ENCODE data around the gene CDH13.

CDH13 gene

GRCh38 chr16:83136419-83136818 lies 509.6 kb downstream of the CDH13 start:
- DNase-seq = no peak

GRCh38 chr16:83136924-83137323 lies 510.2 kb downstream of the CDH13 start:
- DNase-seq = no peak

DNA sequence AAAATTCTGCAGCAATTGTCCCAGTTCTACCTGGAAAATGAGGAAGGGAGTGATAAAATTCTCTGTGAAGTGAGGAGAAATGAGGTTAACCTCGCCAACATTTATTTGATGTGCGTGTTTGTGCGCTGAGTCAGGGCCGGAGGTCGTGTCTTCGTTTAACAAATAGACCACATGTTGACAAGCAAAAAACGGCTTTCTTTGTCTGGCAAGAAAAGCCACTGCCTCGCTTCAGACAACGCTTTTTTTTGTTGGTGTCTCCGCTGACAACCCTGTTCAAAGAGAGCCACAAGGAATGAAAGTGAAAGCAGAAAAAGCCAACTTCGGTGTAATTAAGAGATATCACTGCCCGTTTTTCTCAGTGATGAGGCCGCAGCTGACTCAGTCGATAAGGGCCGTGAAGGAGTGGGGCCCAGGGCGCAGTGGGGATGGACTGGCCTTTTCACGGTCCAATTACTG lies 510.6 kb downstream of the CDH13 start:
- peak; percentile 50 for DNase-seq

DNA sequence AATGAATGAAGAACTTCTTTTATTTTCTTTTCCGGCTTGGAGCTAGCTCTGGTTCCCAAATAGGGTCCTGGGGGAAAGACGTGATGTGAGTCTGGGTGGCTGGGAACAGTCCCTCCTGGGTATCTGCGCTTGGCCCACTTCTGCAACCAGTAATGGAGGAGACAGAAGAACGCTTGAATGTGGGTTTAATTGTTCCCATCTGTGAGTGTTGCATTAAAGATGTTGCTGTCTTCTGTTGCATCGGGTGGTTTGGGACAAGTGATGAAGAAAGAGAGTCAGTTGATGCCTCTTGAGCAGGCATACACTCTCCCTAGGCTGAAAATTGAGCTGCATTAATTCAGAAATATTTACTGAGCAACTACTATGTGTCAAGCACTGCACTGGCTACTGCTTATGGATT lies 511.1 kb downstream of the CDH13 start:
- no peak for DNase-seq

DNA sequence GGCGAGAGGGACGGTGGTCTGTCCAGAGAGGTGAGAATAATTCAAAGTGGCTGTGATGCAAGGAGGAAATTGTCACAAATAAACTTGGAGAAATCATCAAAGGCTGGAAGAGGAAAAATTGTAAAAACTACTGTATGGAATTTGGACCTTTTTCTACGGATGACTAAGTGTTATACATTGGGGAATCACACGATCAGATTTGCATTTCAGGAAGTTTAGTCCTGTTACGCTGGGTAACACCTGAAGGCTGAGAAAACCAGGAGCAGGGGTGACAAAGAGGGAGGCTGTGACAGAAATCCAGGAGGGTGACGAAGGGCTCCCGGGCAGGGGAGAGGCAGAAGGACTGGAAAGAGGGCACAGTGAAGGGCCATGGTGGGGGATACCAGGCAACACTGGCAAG lies 511.7 kb downstream of the CDH13 start:
- DNase-seq = no peak

DNA sequence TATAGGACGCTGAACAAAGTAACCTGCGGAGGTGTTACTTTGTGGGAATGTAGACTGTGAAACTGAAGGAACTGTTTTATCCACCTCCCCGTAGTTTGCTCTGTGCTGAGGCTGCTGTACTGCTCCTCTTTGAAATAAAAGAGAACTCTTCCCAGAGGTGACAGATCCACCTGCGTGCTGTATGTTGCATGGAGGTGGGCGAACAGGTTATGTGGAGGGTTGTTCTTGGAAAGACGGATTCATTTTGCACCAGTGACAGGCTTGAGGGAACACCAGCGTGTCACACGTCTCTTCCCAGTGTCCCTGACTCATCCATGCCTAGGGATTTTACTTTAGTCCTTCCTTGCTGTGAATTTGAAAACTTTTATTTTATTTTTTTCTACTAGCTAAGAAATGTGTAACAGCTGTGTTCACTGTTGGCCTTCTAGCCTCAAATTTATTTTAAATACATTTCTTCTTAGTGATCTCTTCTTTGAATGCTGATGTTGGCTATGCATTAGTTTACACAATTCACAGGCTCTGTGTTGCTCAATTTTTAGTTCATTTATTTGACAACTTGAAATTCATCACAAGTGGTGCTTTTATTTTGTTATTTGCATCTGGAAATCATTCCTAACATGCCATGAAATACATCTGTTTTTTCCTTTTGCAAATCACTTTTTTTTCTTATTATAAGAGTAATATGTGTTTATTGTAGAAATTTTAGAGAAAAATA lies 512.4 kb downstream of the CDH13 start:
- DNase-seq = no peak

DNA sequence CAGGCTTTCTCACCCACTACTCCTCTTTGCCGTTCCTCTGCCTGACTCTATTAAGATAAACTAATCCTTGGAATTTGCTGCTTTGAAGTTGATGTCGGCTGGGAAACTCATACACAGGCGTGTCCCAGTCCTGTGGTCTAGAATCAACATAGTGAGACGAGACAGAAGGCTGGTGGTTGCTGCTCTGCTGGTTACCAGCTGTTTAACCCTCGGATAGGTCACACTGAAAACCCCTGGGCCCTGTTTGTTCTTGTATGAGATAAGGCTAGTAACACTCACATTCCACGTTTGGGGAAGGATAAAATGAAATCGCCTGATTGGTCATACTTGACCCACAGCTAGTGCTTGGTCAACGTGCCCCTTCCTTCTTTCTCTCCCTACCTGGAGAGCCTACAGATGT lies 517.0 kb downstream of the CDH13 start:
- no peak for DNase-seq

GRCh38 chr16:83145297-83145696 lies 518.5 kb downstream of the CDH13 start:
- DNase-seq = no peak

DNA sequence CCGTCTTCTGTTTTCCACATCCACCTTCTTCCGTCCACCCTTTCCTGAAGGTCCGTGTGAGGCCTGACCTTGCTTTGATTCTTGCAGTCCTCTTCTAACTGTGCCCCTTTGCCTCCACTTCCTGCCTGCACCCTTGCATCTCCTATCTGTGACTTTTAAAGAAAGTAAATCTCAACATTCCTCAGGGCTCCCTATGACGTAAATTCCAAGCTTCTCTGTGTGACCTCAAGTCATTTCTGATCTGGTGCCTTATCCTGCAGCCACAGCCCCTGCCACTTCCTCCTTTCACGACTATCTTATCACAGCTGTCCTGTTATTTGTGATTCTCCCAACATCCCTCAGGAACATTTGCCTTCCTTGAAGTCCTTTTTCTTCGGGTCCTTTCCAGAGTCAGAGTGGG lies 520.5 kb downstream of the CDH13 start:
- no peak for DNase-seq

- no peak for DNase-seq
These were observed 531.7 kb downstream of the CDH13 start for GRCh38 chr16:83158320-83158957.

GRCh38 chr16:83159049-83159448 lies 532.3 kb downstream of the CDH13 start:
- DNase-seq = no peak

GRCh38 chr16:83160287-83161020 lies 533.7 kb downstream of the CDH13 start:
- DNase-seq = no peak

DNA sequence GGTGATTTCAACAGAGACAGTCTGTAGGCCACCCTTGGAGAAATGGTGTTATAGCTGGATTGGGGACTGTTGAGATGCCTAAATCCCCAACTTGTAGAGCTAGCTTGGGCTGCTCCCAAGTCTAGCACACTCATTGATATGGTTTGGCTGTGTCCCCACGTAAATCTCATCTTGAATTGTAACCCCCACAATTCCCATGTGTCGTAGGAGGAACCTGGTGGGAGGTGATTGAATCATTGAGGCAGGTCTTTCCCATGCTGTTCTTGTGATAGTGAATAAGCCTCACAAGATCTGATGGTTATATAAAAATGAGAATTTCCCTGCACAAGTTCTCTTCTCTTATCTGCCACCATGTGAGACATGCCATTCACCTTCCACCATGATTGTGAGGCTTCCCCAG lies 536.0 kb downstream of the CDH13 start:
- no peak for DNase-seq

DNA sequence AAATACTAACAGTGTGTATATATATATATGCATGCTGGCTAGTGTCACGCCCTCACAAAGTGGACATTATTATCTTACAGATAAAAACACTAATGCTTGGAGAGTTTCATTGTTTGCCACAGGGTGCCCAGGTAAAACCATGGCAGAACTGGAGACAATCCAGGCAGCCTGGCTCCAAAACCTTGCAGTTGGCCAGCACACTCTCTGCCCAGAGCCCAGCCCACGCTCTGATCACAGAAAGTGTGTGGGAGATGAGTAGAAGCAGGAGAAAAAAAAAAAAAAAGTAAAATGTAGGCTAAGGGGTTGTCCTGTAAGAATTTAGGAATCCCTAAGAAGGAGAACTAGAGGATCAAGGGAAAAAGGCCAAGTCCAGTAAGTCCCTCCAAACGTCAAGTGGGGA lies 538.0 kb downstream of the CDH13 start:
- DNase-seq = no peak

GRCh38 chr16:83171396-83171795 lies 544.6 kb downstream of the CDH13 start:
- DNase-seq = no peak

- no peak for DNase-seq
These were observed 547.9 kb downstream of the CDH13 start for GRCh38 chr16:83174671-83175070.

GRCh38 chr16:83176802-83177201 lies 550.0 kb downstream of the CDH13 start:
- no peak for DNase-seq

GRCh38 chr16:83185902-83186301 lies 559.1 kb downstream of the CDH13 start:
- no peak for DNase-seq

GRCh38 chr16:83187405-83187804 lies 560.6 kb downstream of the CDH13 start:
- no peak for DNase-seq

DNA sequence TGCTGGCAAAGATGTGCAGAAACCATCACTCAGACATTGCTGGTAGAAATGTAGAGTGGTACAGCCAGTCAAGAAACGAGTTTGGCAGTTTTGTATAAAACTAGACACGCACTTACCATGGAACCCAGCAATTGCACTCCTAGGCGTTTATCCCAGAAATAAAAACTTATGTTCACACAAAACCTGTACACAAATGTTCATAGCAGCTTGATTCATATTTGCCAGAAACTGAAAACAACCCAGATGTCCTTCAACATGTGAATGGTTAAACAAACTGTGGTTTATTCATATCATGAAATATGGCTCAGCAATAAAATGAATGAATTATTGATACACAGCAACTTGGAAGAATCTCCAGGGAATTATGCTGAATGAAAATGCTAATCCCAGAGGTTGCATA lies 570.0 kb downstream of the CDH13 start:
- DNase-seq = no peak

DNA sequence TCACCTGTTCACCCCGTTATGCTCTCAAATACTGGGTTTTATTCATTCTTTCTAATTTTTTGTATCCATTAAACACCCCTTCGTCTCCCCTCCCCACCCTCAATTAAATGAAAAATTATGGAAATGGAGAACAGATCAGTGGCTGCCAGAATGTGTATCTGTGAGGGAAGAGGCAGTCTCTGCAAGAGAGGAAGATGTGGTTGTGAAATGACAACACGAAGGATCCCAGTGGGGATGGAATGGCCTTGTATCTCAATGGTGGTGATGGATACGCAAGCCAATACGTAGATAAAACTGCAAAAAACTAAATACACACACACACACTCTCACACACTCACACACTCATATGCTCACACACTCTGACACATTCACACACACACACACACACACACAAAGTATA lies 570.7 kb downstream of the CDH13 start:
- no peak for DNase-seq

DNA sequence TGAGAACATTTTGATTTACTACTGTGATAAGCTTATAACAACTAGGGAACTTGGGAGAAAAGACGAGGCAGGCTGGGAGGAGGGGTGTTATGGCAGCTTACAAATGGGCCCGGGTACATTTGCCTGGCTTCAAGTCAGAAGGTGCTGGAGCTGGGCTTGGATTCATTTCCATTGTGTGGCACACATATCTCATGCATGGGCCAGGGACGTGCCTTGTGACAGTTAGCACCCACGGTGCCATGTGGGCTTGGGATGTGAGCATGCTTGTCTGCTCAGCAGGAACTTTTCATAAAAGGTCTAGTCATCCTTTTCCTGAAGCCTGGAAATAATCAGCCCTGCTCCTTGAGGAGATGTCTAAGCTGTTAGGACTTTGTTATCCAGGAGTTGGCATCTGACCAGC lies 572.2 kb downstream of the CDH13 start:
- DNase-seq = no peak

- no peak for DNase-seq
These were observed 573.4 kb downstream of the CDH13 start for GRCh38 chr16:83200005-83200779.
